HG03095 (cell line): ENCODE measurements around the gene TRMU.

Source experiments
- ATAC-seq: cut with Tn5 transposase; IDR thresholded peaks from one replicate; pipeline ENCODE4 v1.9.1; 2021; ENCODE audit warnings: moderate library complexity; ENCODE audit not compliant: unreplicated experiment

The TRMU gene

DNA sequence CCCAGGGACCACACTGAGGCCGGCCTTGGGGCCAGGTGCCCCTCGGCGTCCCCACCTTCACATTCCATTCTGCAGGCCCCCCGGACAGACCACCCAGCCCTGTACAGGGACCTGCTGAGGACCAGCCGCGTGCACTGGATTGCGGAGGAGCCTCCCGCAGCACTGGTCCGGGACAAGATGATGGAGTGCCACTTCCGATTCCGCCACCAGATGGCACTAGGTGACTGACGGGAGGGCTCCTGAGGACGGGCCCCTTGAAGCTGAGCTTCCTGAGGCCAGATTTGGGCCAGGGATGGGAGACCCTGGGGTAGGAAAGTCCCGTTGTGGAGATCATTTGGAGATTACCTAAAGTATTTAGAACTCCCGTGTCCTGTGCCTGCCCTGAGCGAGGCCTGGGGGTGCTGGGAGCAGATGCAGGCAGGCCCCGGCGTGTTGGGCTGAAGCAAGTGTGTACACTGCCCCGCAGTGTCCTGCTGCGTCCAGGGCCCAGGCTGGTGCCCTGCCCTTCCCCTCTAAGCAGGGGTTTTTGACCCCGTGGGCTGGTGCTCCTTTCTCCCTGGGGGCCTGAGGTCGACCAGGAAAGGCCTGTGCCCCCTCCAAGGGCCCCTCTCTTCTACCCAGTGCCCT lies 20.0 kb downstream of the TRMU start:
- ATAC-seq: no peak

GRCh38 chr22:46355996-46356471 lies 20.5 kb downstream of the TRMU start:
- no peak for ATAC-seq

GRCh38 chr22:46356496-46357480 lies 21.3 kb downstream of the TRMU start:
- ATAC-seq: no peak

DNA sequence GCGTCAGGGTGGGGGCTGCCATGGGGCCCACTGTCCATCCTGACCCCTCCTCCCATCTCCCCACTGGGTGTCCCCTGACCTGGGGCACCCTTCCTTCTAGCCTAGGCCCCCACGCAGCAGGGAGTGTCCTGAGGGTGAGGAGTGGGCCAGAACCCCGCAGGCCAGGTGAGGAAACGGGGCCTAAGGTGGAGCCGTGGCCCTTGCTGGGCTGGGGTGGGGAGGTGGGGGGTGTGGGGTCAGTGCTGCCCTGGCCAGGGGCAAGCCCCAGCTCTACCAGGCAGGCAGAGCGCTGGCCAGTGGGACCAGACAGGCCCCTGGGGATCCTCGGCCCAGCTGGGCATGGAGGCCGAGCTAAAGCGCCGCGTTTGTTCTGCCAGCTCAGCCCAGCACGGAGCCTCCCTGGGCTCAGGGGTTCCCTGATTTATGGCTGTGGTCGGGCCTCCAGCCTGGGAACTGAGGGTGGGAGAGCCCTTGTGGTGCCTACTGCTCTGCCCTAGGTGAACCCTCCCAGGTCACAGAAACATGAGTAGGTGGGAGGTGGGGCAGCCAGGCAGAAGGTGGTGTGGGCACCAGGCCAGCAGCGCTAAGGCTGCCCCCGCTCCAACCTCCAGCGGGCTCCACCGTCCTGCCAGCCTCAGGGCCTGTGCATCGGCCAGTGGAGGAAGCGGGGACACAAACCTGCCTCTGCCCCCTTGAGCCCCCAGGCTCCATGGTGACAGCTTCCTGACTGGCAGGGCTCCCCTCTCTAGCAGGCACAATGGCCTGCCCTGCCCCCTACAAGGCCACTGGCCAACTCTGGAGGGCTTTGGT lies 22.4 kb downstream of the TRMU start:
- no peak for ATAC-seq

DNA sequence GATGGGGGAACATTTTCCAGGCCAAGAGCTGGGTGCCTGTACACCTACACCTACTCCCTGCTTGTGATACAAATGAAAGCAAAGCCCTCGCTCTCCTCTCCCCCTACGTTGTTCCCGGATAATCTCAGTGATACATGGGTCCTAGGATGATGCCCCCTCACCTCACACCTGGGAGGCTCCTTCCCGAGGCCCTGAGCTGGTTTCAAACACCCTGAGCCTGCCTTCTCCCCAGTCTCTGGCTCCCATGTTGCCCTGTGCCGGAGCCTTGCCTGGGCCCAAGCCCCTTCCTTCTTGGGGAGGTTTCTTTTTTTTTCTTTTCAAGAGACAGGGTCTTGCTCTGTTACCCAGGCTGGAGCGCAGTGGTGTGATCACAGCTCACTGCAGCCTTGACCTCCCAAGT lies 23.3 kb downstream of the TRMU start:
- no peak for ATAC-seq

GRCh38 chr22:46359362-46359761 lies 23.8 kb downstream of the TRMU start:
- ATAC-seq: no peak

GRCh38 chr22:46360097-46360496 lies 24.6 kb downstream of the TRMU start:
- ATAC-seq: no peak

DNA sequence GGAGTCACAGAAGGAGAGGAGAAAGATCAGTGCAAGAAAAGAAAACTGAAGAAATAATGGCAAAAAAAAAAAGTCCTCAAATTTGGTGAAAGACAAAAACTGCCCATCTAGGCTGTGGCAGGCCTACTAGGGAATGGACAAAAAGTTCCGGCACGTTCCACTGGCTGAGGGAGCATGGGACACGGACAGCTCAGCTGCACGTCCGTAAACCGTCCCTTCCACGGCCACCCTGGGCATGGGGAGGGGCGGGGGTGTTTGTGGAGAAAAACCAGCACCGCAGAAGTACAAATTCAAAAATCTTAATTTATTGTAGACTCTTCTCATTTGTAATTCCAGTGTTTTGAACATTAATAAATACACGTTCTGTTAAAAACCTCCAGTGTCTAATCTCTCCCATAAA lies 25.4 kb downstream of the TRMU start:
- ATAC-seq: no peak

DNA sequence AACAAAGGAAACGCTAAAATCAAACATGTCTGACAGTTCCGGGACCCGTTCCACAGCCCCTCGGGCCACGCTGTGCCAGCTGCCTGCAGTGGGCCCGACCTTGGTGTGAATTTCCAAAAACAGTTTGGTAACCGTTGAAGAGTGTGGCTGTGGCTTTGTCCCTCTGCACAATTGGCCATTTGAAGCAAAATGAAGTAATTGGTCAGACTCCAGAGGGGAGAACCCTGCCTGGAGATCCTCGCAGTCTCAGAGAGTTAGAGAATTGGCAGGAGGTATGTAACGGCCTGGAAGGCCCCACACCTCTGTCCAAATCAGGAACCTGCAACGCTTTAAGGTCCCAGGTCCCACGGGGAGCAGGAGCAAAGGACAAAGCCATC lies 26.3 kb downstream of the TRMU start:
- no peak for ATAC-seq

GRCh38 chr22:46362203-46362933 lies 26.9 kb downstream of the TRMU start:
- ATAC-seq: no peak

GRCh38 chr22:46362934-46363515 lies 27.5 kb downstream of the TRMU start:
- no peak for ATAC-seq

DNA sequence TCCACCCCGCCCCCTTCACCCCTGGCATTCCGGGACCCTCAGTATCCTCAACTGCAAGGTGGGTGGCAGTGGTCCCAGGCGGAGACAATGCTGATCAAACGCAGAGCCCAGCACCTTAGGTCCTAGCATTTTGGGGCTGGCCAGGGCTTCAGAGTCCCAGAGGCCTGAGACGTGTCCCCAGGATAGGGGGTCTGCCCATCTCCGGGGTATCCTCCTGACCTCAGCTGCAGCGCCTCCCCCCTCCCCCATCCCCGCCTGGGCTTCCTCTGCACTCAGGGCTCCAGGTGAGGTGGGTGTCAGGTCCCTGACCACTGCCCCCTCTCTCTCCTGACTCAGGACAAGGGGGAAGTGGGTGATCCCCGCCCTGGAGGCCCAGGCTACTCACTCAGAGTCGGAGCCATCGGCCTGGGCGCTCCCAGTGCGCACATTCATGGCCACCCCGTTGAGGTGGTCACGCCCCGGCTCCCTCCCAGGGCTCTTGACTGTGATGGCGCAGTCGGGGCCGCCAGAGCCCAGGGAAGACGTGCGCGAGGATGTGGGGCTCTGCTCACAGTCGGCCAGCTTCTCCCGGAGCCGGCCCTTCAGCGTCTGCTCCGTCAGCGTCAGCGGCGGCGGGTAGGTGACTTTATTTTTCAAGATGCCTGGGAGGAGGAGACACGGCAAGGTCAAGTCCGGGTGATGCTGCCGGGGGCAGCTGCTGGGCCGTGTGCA lies 28.3 kb downstream of the TRMU start:
- ATAC-seq: no peak

DNA sequence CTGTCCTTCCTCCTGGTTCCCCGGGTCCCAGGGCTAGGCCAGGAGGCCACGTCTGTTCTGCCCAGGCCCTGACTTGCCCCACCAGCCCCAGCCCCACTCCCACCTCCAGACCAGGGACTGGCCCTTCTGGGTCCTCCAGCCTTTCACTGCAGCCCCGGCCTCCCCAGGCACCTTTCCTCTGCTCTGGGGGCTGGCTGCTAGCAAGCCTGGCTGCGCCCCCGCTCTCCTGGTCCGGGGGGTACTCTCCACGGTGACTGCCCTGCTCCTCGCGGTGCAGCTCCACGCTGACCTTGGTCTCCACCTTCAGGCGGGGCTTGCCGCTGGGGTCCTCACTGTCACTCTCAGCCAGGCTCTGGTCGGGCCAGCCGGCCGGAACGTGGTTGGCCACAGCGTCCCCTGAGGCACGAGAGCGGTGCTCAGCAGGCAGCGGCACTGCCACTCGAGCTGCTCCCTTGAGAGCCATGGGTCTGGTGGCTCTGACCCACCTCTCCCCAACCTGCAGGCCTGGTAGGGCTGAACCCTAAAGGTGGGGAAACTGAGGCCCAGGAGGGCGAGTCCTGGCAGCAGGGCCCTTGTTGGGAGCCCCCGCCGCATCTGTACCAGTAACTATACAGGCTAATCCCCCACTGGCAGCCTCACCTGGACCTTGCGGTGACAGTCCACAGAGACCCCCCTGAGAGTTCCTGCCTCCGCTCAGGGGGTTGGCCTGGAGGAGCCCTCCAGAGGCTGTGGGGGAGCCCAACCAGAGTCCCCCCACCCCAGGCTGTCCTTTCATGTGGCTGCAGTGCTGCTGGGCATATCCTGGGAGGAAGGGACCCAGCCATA lies 29.0 kb downstream of the TRMU start:
- ATAC-seq: no peak

GRCh38 chr22:46365166-46365624 lies 29.7 kb downstream of the TRMU start:
- no peak for ATAC-seq

DNA sequence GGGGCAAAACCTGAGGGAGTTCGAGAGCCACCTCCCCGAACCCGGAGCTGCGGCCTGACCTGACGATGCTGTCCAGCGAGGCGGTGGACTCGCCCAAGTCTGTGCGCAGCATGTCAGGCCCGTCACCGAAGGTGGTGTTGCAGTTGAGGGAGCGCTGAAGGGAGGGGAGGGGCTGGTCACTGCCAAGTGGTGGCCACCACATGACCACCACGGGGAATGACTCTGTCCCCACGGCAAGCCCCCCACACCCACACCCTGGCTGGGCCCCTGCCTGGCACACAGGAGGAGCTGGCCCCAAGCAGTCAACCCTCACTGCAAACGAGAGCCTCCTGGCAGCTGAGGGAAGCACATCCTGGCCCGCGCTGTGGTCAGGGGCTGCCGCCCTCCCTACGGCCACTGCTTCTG lies 30.8 kb downstream of the TRMU start:
- ATAC-seq: no peak

GRCh38 chr22:46366801-46367706 lies 31.5 kb downstream of the TRMU start:
- no peak for ATAC-seq

DNA sequence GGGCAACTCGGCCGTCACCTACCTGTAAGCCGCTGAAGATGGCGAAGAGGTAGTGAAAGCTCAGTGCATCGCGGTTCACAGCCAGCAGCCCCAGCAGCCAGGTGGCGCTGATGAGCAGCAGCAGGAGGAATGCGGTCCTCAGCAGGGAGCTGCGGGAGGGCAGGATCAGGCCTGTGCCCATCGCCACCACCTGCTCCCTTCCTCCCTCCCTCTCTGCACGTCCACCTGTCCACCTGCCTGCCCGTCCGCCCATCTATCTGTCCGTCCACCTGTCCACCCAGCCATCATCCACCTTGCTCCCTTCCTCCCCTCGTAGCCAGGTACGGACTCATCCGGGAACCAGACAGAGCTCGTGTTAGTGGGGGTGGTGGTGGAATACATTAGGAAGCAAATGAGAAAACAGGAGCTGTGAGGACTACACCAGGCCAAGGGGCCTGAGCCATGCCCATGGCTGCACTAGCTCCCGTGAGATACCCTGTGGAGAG lies 32.2 kb downstream of the TRMU start:
- ATAC-seq: no peak

DNA sequence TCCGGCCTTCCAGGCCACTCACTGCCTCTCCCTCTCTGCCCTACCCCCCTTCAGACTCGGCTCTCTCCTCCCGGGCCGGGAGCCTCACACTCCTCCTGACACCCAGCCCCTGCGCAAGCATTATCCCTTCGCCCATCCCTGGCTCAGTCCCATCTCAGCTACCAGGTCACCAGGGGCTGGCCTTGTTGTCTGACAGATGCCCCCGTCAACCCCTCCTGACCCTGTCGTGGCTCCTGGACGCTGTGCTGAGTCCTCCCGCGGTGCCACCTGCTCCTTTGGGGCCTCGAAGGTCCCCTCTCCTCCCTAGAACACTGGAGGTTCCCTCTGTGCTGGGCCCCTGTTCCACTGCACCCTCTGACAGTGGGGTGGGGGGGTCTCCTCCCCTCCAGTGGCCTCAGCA lies 32.9 kb downstream of the TRMU start:
- no peak for ATAC-seq
